Stimulated activated naive CD8-positive, alpha-beta T cell treated with anti-CD3 and anti-CD28 coated beads, Interleukin-15, amount 100 ng/mL, for 72 hours (primary cell): ENCODE data around the gene CD34.
A peak's percentile ranks its signal among the peaks of the same experiment; 100 is the strongest.

Source experiments
- ATAC-seq: fragments of 150-1000 bp; cut with Tn5 transposase; 2 replicates; pipeline ENCODE4 v1.10.0; 2021; ENCODE audit warnings: mild to moderate bottlenecking, moderate library complexity
- DNase-seq, 2 donors: peaks; one replicate each; pipeline ENCODE4 v3.0.0; 2021 to 2022
- H3K27ac Mint-ChIP-seq, 2 donors: one replicate each; pipeline ENCODE4 v1.8.0; 2022; ENCODE audit warnings: mild to moderate bottlenecking in 2 of 2, mixed read lengths in 2 of 2, moderate library complexity in 2 of 2
- H3K27me3 Mint-ChIP-seq: one replicate; pipeline ENCODE4 v1.8.0; 2022; ENCODE audit warnings: mixed read lengths
- H3K4me1 Mint-ChIP-seq: one replicate; pipeline ENCODE4 v1.8.0; 2022; ENCODE audit warnings: mild to moderate bottlenecking, mixed read lengths
- H3K4me3 Mint-ChIP-seq, 2 donors: one replicate each; pipeline ENCODE4 v1.8.0; 2022; ENCODE audit warnings: mild to moderate bottlenecking in 2 of 2, mixed read lengths in 2 of 2, moderate library complexity in 1 of 2
- H3K9me3 Mint-ChIP-seq, 2 donors: one replicate each; pipeline ENCODE4 v1.8.0; 2022; ENCODE audit warnings: mixed read lengths in 2 of 2

CD34 gene

DNA sequence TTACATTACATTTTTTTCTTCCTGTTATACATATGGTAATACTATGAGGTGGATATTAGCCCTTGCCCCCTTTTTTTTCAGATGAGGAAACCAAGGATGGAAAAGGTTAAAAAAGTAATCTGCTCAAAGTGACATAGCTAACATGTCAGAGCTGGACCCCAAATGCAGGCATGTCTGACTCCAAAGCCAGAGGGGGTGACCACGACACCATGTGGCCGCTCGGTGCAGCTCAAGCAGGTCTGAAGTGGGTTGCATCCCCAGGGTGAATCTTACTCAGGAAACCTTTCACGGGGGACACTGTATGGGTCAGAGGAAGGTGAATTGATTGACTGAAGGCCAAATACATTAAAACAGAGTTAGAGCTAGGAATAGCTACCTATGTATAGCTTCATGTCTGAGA, 34.8 kb downstream of the CD34 start:
- H3K27me3 Mint-ChIP-seq, result no peaks in the 10 kb centered on the region

GRCh38 chr1:207875532-207875931, 35.4 kb downstream of the CD34 start:
- Mint-ChIP-seq H3K9me3 (no peaks in the 10 kb centered on the region), H3K4me1 (peaks cover 65% of the 10 kb centered on the region), H3K4me3 (no peak overlapping the region), H3K27me3 (no peaks in the 10 kb centered on the region), H3K27ac (peak overlapping the region in 1 of 2 donors; percentile 21)
- no peak for ATAC-seq
- no peak for DNase-seq

More for the DNA sequence above, 34.8 kb downstream of the CD34 start:
- DNase-seq (no peak), ATAC-seq (no peak)
- Mint-ChIP-seq H3K4me1 (peaks cover 59% of the 10 kb centered on the region), H3K27ac (no peak overlapping the region), H3K9me3 (no peaks in the 10 kb centered on the region), H3K4me3 (no peak overlapping the region)

- DNase-seq (peak in 1 of 2 donors; percentile 51), ATAC-seq (peak; percentile 60)
- peak overlapping the region; percentile 72 to 88 for H3K27ac Mint-ChIP-seq
- H3K4me3 Mint-ChIP-seq, result peak overlapping the region; percentile 63 to 74
- no peaks in the 10 kb centered on the region for H3K9me3 Mint-ChIP-seq
- H3K4me1 Mint-ChIP-seq, result peaks cover 67% of the 10 kb centered on the region
- no peaks in the 10 kb centered on the region for H3K27me3 Mint-ChIP-seq
These were observed 37.7 kb downstream of the CD34 start for GRCh38 chr1:207873055-207873890.

- peak overlapping the region; percentile 63 to 74 for H3K4me3 Mint-ChIP-seq
- H3K4me1 Mint-ChIP-seq, result peaks cover 69% of the 10 kb centered on the region
- H3K27me3 Mint-ChIP-seq, result no peaks in the 10 kb centered on the region
- DNase-seq (no peak), ATAC-seq (no peak)
- H3K9me3 Mint-ChIP-seq, result no peaks in the 10 kb centered on the region
- peak overlapping the region in 1 of 2 donors; percentile 72 for H3K27ac Mint-ChIP-seq
These were observed 38.3 kb downstream of the CD34 start for GRCh38 chr1:207872621-207873020.

- no peaks in the 10 kb centered on the region for H3K9me3 Mint-ChIP-seq
- peak overlapping the region; percentile 20 to 21 for H3K4me3 Mint-ChIP-seq
- no peak for DNase-seq
These were observed 39.7 kb downstream of the CD34 start for GRCh38 chr1:207871117-207871649.

DNA sequence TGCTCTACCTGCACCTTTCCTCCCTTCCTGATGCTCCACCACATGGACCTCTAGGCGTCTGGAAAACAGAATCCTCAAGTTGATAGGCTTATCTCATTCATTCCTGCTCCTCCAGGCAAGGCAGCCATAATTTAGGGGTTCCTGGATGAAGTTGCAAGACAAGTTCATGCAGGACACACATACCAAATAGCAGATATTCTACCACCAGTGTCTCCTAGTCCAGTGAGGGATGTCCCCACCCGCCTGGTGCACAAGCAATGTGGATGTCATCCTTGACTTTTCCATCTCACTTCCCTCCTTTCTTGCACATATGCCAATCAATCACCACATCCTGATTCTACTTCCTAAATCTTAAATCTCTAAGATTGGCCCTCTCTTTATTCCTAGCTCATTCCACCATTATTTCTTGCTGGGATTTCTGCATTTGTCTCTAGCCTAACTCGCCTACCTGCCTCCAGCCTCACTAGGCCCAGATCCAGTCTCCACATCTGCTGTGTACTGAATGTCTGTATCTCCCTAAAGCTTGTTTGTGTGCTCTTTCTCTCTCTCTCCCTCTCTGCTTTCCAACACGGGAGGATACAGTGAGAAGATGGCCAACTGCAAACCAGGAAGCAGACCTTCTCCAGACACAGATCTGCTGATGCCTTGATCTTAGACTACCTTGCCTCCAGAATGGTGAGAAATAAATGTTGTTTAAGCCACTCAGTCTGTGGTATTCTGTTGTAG, 40.5 kb downstream of the CD34 start:
- ATAC-seq, result no peak

More at GRCh38 chr1:207871117-207871649, 39.7 kb downstream of the CD34 start:
- H3K27me3 Mint-ChIP-seq, result no peaks in the 10 kb centered on the region
- peaks cover 78% of the 10 kb centered on the region for H3K4me1 Mint-ChIP-seq
- no peak for ATAC-seq
- peak overlapping the region in 1 of 2 donors; percentile 2 for H3K27ac Mint-ChIP-seq

GRCh38 chr1:207869859-207870258, 41.1 kb downstream of the CD34 start:
- no peak for ATAC-seq
- H3K9me3 Mint-ChIP-seq, result no peaks in the 10 kb centered on the region
- DNase-seq, result no peak
- H3K4me1 Mint-ChIP-seq, result peaks cover 82% of the 10 kb centered on the region
- H3K27me3 Mint-ChIP-seq, result no peaks in the 10 kb centered on the region
- H3K4me3 Mint-ChIP-seq, result peak overlapping the region; percentile 82 to 86
- H3K27ac Mint-ChIP-seq, result peak overlapping the region in 1 of 2 donors; percentile 86

More for the DNA sequence above, 40.5 kb downstream of the CD34 start:
- Mint-ChIP-seq H3K9me3 (no peaks in the 10 kb centered on the region), H3K4me1 (peaks cover 78% of the 10 kb centered on the region), H3K27ac (no peak overlapping the region), H3K27me3 (no peaks in the 10 kb centered on the region), H3K4me3 (peak overlapping the region; percentile 0 to 82)
- no peak for DNase-seq

DNA sequence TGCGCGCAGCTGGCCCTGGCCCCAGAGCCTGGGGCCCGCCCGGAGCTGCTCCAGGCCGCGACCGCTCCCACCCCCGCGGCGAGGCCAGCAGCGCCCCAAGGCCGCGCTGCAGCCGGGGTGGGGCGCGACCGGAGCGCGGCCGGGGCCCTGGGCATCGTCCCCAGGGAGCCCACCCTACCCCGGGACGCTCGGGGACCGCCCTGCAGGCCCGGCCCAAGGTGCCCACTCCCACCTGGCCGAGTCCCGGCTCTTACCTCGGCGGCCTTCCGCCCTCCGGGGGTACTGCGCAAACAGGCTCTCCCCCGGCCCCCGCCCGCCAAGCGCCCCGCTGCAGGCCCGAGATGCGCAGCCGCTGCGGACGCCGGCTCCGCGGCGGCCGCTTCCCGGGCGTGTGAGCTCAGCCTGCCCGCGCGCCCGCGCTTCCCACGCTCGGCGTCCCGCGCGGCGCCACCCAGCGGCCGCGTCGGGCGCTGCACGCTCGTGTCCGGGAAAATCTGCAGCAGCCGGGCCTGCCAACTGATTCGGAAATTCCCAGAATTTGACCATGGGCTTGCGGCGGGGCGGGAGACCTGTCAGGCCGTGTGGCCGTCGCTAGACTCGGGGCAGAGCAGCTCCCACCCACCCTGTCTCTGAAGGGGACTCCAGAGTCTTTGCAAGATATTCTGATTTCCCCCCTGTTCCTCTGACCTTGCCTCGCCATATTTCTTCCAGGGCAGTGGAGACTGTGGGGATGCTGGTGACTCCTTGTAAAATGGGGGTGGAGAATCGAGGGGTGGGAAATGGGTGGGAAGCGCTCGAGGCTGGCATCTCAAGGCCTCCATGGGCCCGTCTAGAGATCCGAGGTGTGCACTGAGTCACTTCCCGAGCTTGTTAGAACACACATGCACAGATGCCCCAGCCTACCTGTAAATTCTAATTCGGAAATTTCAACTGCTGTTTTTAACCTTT, 41.9 kb downstream of the CD34 start:
- Mint-ChIP-seq H3K4me1 (peaks cover 88% of the 10 kb centered on the region), H3K27me3 (no peaks in the 10 kb centered on the region), H3K9me3 (no peaks in the 10 kb centered on the region), H3K27ac (peak overlapping the region; percentile 91), H3K4me3 (peak overlapping the region; percentile 87 to 96)
- peak; percentile 72 to 76 for DNase-seq
- peak; percentile 78 for ATAC-seq

DNA sequence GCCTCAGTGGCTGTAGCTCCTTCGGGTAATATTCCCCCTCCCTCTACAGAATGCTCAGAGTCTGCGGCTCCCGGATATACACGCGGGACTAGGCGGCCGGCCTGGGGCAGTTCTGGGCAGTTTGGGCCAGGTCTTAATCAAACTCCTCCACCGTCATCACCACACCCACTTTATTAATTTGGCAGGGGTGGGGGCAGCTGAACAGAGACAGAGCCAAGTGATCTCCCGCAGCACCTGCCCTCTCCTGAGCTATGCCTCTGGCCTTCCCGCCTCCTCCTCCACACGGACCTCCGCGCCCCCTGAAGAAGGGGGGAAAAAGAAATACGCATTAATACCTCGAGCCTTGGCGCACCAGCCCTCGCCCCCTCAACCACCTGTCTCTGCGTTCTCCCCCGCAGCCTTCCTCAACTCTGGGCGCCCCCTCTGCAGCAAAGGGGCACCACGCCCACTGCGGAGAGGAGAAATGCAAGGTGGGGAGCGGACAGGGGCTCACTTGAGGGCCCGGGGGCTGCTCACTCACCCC, 42.6 kb downstream of the CD34 start:
- Mint-ChIP-seq H3K9me3 (no peaks in the 10 kb centered on the region), H3K4me3 (peak overlapping the region; percentile 87 to 96), H3K27ac (peak overlapping the region; percentile 91), H3K27me3 (no peaks in the 10 kb centered on the region), H3K4me1 (peaks cover 88% of the 10 kb centered on the region)
- peak; percentile 12 for ATAC-seq
- peak in 1 of 2 donors; percentile 30 for DNase-seq

GRCh38 chr1:207867136-207868109, 43.5 kb downstream of the CD34 start:
- Mint-ChIP-seq H3K9me3 (no peaks in the 10 kb centered on the region), H3K27ac (peak overlapping the region; percentile 69 to 90), H3K27me3 (no peaks in the 10 kb centered on the region), H3K4me3 (peak overlapping the region; percentile 87 to 96), H3K4me1 (peaks cover 88% of the 10 kb centered on the region)
- DNase-seq (peak in 1 of 2 donors; percentile 22), ATAC-seq (peak; percentile 11)

GRCh38 chr1:207866471-207867135, 44.3 kb downstream of the CD34 start:
- no peaks in the 10 kb centered on the region for H3K27me3 Mint-ChIP-seq
- peak overlapping the region; percentile 87 to 96 for H3K4me3 Mint-ChIP-seq
- ATAC-seq (no peak), DNase-seq (no peak)
- H3K9me3 Mint-ChIP-seq, result no peaks in the 10 kb centered on the region
- H3K27ac Mint-ChIP-seq, result peak overlapping the region; percentile 69 to 90
- H3K4me1 Mint-ChIP-seq, result peaks cover 88% of the 10 kb centered on the region

GRCh38 chr1:207863893-207864535, 46.9 kb downstream of the CD34 start:
- H3K27ac Mint-ChIP-seq, result peak overlapping the region; percentile 49 to 72
- DNase-seq (peak in 1 of 2 donors; percentile 52), ATAC-seq (peak; percentile 65)
- peak overlapping the region; percentile 51 to 75 for H3K4me3 Mint-ChIP-seq
- H3K4me1 Mint-ChIP-seq, result peaks cover 67% of the 10 kb centered on the region
- no peaks in the 10 kb centered on the region for H3K9me3 Mint-ChIP-seq
- H3K27me3 Mint-ChIP-seq, result no peaks in the 10 kb centered on the region
